HCT116 (cell line): Measurements from ENCODE around the gene HFE. TPM values are rescaled to one million over a fixed set of nuclear protein-coding genes. Genes with fewer than 3 reads are reported as not detected.

ENCODE experiments used
- ATAC-seq: fragments of 200-7000 bp; cut with Tn5 transposase; 2 replicates; pipeline ENCODE4 v1.9.1; 2020; ENCODE audit warnings: mild to moderate bottlenecking, moderate library complexity
- BruUV-seq: library from RNA; stranded (reverse); fragments of 400-500 nt; replicated peaks from 2 replicates; lab custom pipeline; 2021; lab: Mats Ljungman, UMichigan
- CTCF ChIA-PET: fragments of 300-600 bp; sonication (Branson Sonifier 250); formaldehyde crosslinking; loops from one replicate; lab custom pipeline; 2021; ENCODE audit warnings: antibody characterized with exemption; lab: Charles Lee
- POLR2A ChIA-PET: fragments of 300-600, 350-600 bp; sonication (Branson Sonifier 250); formaldehyde crosslinking; loops from one replicate; lab custom pipeline; 2021; ENCODE audit warnings: antibody characterized with exemption; lab: Charles Lee
- RAD21 ChIA-PET, 2 experiments: fragments of 300-600 bp; sonication (Branson Sonifier 250); formaldehyde crosslinking; loops; one replicate each; lab custom pipeline; 2023; ENCODE audit warnings: low total read pairs in 2 of 2; ENCODE audit not compliant: uncharacterized antibody in 2 of 2, unreplicated experiment in 2 of 2, low non-redundant PET in 1 of 2; lab: Charles Lee
- DNase-seq: peaks from one replicate; pipeline ENCODE4 v3.0.0-alpha.2; 2010; ENCODE audit warnings: low read depth, low spot score
- H2AFZ ChIP-seq: fragments of 200-600 bp; shearing (Covaris generic), sonication (generic); 2 replicates; pipeline ENCODE4 v1.6.1; 2017; ENCODE audit warnings: low read depth, mixed run types, mixed read lengths, antibody characterized with exemption, low read length; ENCODE audit not compliant: poor library complexity, severe bottlenecking
- H3K27ac ChIP-seq: 2 replicates; pipeline ENCODE4 v1.5.1; 2012; ENCODE audit warnings: low read depth, low read length
- H3K27me3 ChIP-seq: fragments of 200-600 bp; sonication (generic); 2 replicates; pipeline ENCODE4 v1.6.1; 2016; ENCODE audit warnings: mixed run types, low read length, mixed read lengths; ENCODE audit not compliant: insufficient read depth
- H3K36me3 ChIP-seq, 2 experiments: fragments of 200-500 bp in 1 of 2; fragments of 200-600 bp in 1 of 2; sonication (Bioruptor generic) in 1 of 2; sonication (generic) in 1 of 2; 2 replicates each; pipeline versions ENCODE4 v1.5.1 to v1.6.1; 2014 to 2016; ENCODE audit warnings: low read length in 2 of 2, inconsistent platforms in 1 of 2, mixed read lengths in 1 of 2, mixed run types in 1 of 2; ENCODE audit not compliant: insufficient read depth in 2 of 2, control insufficient read depth in 1 of 2
- H3K4me1 ChIP-seq, 2 experiments: fragments of 200-600 bp in 1 of 2; sonication (generic) in 1 of 2; 2 replicates each; pipeline versions ENCODE4 v1.5.1 to v1.6.1; 2012 to 2017; ENCODE audit warnings: low read length in 2 of 2, inconsistent platforms in 1 of 2, mild to moderate bottlenecking in 1 of 2, mixed read lengths in 1 of 2, mixed run types in 1 of 2, moderate library complexity in 1 of 2; ENCODE audit not compliant: insufficient read depth in 2 of 2, control insufficient read depth in 1 of 2
- H3K4me2 ChIP-seq: fragments of 200-600 bp; sonication (generic); 2 replicates; pipeline ENCODE4 v1.6.1; 2017; ENCODE audit warnings: mixed run types, low read length, mixed read lengths
- H3K4me3 ChIP-seq, 2 experiments: fragments of 200-600 bp in 1 of 2; sonication (generic) in 1 of 2; replicated peaks in 1 of 2; 2 replicates each; pipeline ENCODE4 v1.5.1; 2011 to 2016; ENCODE audit warnings: low read length in 2 of 2, control low read depth in 1 of 2, low read depth in 1 of 2, mild to moderate bottlenecking in 1 of 2, mixed read lengths in 1 of 2, mixed run types in 1 of 2
- H3K79me2 ChIP-seq: fragments of 200-600 bp; sonication (generic); 2 replicates; pipeline ENCODE4 v1.6.1; 2017; ENCODE audit warnings: mild to moderate bottlenecking, mixed run types, low read length, moderate library complexity, mixed read lengths; ENCODE audit not compliant: insufficient read depth
- H3K9ac ChIP-seq: fragments of 200-600 bp; sonication (generic); 2 replicates; pipeline ENCODE4 v1.6.1; 2016; ENCODE audit warnings: low read length, mixed read lengths
- H3K9me2 ChIP-seq: fragments of 200-600 bp; sonication (generic), shearing (Covaris generic); 2 replicates; pipeline ENCODE4 v1.6.1; 2017; ENCODE audit warnings: mixed run types, mild to moderate bottlenecking, moderate library complexity; ENCODE audit not compliant: insufficient read depth
- H3K9me3 ChIP-seq, 2 experiments: fragments of 200-500 bp in 1 of 2; fragments of 200-600 bp in 1 of 2; sonication (Bioruptor generic) in 1 of 2; sonication (generic) in 1 of 2; 2 replicates each; pipeline ENCODE4 v1.6.1; 2014 to 2017; ENCODE audit warnings: low read length in 2 of 2, mixed read lengths in 2 of 2, inconsistent platforms in 1 of 2, low read depth in 1 of 2, mild to moderate bottlenecking in 1 of 2, mixed run types in 1 of 2, moderate library complexity in 1 of 2; ENCODE audit not compliant: control insufficient read depth in 1 of 2, insufficient read depth in 1 of 2
- H4K20me1 ChIP-seq: fragments of 200-600 bp; sonication (generic), shearing (Covaris generic); 2 replicates; pipeline ENCODE4 v1.6.1; 2017; ENCODE audit warnings: mixed run types, mild to moderate bottlenecking, moderate library complexity; ENCODE audit not compliant: insufficient read depth
- CBX3 ChIP-seq: IDR thresholded peaks from 2 replicates; pipeline ENCODE4 v1.6.1; 2012; ENCODE audit warnings: low read depth
- CTCF ChIP-seq, 3 experiments: fragments of 200-600 bp in 1 of 3; sonication (generic) in 1 of 3; IDR thresholded peaks in 2 of 3; conservative IDR thresholded peaks in 1 of 3; 2 replicates each; pipeline ENCODE4 v1.5.1; 2012 to 2017; ENCODE audit warnings: low read depth in 2 of 3, low read length in 2 of 3, antibody characterized with exemption in 1 of 3, borderline replicate concordance in 1 of 3, control low read depth in 1 of 3, mild to moderate bottlenecking in 1 of 3, mixed read lengths in 1 of 3, mixed run types in 1 of 3, moderate library complexity in 1 of 3; ENCODE audit not compliant: insufficient read depth in 1 of 3
- ELF1 ChIP-seq: IDR thresholded peaks from 2 replicates; pipeline ENCODE4 v1.6.1; 2012; ENCODE audit warnings: low read depth, borderline replicate concordance
- POLR2AphosphoS5 ChIP-seq: IDR thresholded peaks from 2 replicates; pipeline ENCODE4 v1.6.1; 2011; ENCODE audit warnings: mild to moderate bottlenecking, low read depth, low read length, moderate library complexity
- SIN3A ChIP-seq: IDR thresholded peaks from 2 replicates; pipeline ENCODE4 v1.6.1; 2012; ENCODE audit warnings: low read depth
- TCF7L2 ChIP-seq: IDR thresholded peaks from 2 replicates; pipeline ENCODE4 v1.7.0; 2011; ENCODE audit warnings: borderline replicate concordance, inconsistent platforms; ENCODE audit not compliant: insufficient read depth, insufficient read length; ENCODE audit errors: extremely low read depth
- YY1 ChIP-seq: IDR thresholded peaks from 2 replicates; pipeline ENCODE4 v1.6.1; 2011; ENCODE audit warnings: low read length, low read depth, moderate library complexity, mild to moderate bottlenecking; ENCODE audit not compliant: insufficient replicate concordance; ENCODE audit errors: extremely low read depth
- intact Hi-C: fragments of 100-400 bp; cut with micrococcal nuclease; formaldehyde crosslinking; loops from 2 replicates; pipeline ENCODE4 v1.10.0; 2022
- total RNA-seq: library from RNA; stranded (reverse); gene quantifications from one replicate; pipeline ENCODE4 v1.2.1, GENCODE V29; 2021; ENCODE audit not compliant: unreplicated experiment
- TF ChIP-seq, protein P1 (sequence below): IDR thresholded peaks from 2 replicates; pipeline ENCODE4 v1.6.1; 2012
- TF ChIP-seq, protein P2 (sequence below): IDR thresholded peaks from 2 replicates; pipeline ENCODE4 v1.6.1; 2012; ENCODE audit warnings: low read depth

HFE gene
- total RNA-seq, 1 experiment from 2014 or later, result 9.8 TPM

GRCh38 chr6:26044140-26045064 lies 42.8 kb upstream of the HFE start:
- BruUV-seq, result no TSS peak
- no peak for DNase-seq

More at GRCh38 chr6:26044140-26045064, 42.8 kb upstream of the HFE start:
- Histone ChIP-seq H4K20me1 (no peaks in the 10 kb centered on the region), H3K4me2 (no peak overlapping the region), H2AFZ (no peak overlapping the region), H3K36me3 (no peaks in the 10 kb centered on the region), H3K79me2 (no peaks in the 10 kb centered on the region), H3K4me3 (no peak overlapping the region), H3K9ac (no peak overlapping the region), H3K27ac (no peak overlapping the region), H3K27me3 (no peaks in the 10 kb centered on the region), H3K4me1 (peaks cover 5 to 14% of the 10 kb centered on the region in 2 experiments; a peak in 3 of 4 replicates), H3K9me2 (no peaks in the 10 kb centered on the region), H3K9me3 (no peaks in the 10 kb centered on the region; a peak in 1 of 4 replicates)
- intact Hi-C loops, result no loop called here
- CTCF ChIA-PET, result no interaction called here
- no peak for TF ChIP-seq TCF7L2
- TF ChIP-seq YY1, result no peak
- TF ChIP-seq SIN3A, result no peak
- TF ChIP-seq, protein P1, sequence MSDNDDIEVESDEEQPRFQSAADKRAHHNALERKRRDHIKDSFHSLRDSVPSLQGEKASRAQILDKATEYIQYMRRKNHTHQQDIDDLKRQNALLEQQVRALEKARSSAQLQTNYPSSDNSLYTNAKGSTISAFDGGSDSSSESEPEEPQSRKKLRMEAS, result no peak
- TF ChIP-seq, protein P2, sequence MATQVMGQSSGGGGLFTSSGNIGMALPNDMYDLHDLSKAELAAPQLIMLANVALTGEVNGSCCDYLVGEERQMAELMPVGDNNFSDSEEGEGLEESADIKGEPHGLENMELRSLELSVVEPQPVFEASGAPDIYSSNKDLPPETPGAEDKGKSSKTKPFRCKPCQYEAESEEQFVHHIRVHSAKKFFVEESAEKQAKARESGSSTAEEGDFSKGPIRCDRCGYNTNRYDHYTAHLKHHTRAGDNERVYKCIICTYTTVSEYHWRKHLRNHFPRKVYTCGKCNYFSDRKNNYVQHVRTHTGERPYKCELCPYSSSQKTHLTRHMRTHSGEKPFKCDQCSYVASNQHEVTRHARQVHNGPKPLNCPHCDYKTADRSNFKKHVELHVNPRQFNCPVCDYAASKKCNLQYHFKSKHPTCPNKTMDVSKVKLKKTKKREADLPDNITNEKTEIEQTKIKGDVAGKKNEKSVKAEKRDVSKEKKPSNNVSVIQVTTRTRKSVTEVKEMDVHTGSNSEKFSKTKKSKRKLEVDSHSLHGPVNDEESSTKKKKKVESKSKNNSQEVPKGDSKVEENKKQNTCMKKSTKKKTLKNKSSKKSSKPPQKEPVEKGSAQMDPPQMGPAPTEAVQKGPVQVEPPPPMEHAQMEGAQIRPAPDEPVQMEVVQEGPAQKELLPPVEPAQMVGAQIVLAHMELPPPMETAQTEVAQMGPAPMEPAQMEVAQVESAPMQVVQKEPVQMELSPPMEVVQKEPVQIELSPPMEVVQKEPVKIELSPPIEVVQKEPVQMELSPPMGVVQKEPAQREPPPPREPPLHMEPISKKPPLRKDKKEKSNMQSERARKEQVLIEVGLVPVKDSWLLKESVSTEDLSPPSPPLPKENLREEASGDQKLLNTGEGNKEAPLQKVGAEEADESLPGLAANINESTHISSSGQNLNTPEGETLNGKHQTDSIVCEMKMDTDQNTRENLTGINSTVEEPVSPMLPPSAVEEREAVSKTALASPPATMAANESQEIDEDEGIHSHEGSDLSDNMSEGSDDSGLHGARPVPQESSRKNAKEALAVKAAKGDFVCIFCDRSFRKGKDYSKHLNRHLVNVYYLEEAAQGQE, result no peak
- TF ChIP-seq CTCF (IDR thresholded peaks at IDR 0.05 in 2 of 3, conservative IDR thresholded peaks at IDR 0.05 in 1 of 3; ENCODE audit: borderline replicate concordance in 1 of 3, insufficient read depth in 1 of 3, low read depth in 2 of 3, low read length in 2 of 3), result no peak
- no peak for TF ChIP-seq POLR2AphosphoS5
- TF ChIP-seq ELF1, result no peak
- TF ChIP-seq CBX3, result no peak
- RAD21 ChIA-PET, result no interaction called here
- POLR2A ChIA-PET, result interaction anchor here (13.4 kb wide), 1 partner anchor 13 kb away, joined by 202 read pairs; a partner anchor contains a TSS
- no peak for ATAC-seq
